ENCODE results near the gene PLCL1. TPM values are rescaled to one million over a fixed set of nuclear protein-coding genes. Genes with fewer than 3 reads are reported as not detected.

PLCL1 gene
- total and polyA plus RNA-seq, 10 of the 15 experiments (the other 5 are each of a cell fraction or from before 2014, with no cell fraction given), result 0.03 to 1.5 (median 0.22) TPM

DNA sequence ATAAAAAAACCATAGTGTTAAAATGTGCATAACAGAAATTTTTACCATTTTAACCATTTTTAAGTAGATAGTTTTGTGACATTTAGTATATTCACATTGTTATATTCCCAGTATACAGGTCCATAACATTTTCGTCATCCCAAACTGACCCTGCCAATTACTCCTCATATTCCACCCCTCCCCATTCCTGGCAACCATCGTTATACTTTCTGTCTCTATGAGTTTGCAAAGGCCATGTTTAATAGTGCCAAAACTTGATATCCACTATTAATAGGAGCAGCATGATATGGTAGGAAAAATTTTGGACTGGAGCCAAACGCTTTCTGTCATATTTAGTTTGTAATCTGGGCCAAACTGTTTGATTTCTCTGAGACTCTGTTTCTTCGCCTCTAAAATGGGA is 30.9 kb downstream of the PLCL1 start:
- Histone ChIP-seq H3K27ac (ENCODE audit: control insufficient read depth, insufficient read depth) (no peak overlapping the region), H4K20me1 (ENCODE audit: control insufficient read depth, insufficient read depth) (no peaks in the 10 kb centered on the region), H3K4me2 (ENCODE audit: control insufficient read depth, insufficient read depth) (no peak overlapping the region), H3K4me3 (no peak overlapping the region), H3K27me3 (replicated peaks in 1 of 2; ENCODE audit: control insufficient read depth in 2 of 2, insufficient read depth in 2 of 2, low read length in 1 of 2) (no peaks in the 10 kb centered on the region), H3K36me3 (ENCODE audit: control insufficient read depth in 2 of 2, insufficient read depth in 2 of 2, low read length in 1 of 2) (no peaks in the 10 kb centered on the region), H3K4me1 (ENCODE audit: control insufficient read depth, insufficient read depth, low read length) (no peaks in the 10 kb centered on the region), H3K9me3 (replicated peaks; ENCODE audit: control insufficient read depth, insufficient read depth, low read length) (no peaks in the 10 kb centered on the region), H3K9ac (ENCODE audit: control insufficient read depth, insufficient read depth, low read length) (no peak overlapping the region), H3K79me2 (ENCODE audit: control insufficient read depth, insufficient read depth, low read length) (no peaks in the 10 kb centered on the region), H2AFZ (ENCODE audit: control insufficient read depth, low read depth, low read length) (no peak overlapping the region)
- WGBS (ENCODE audit: insufficient coverage, insufficient replicate concordance, low lambda C conversion rate, missing lambda C conversion rate), result 61% methylated on average over 4 of the region's 4 CpGs
- ChIA-PET SMC1A (ENCODE audit: uncharacterized antibody, unreplicated experiment) (no interaction called here), POLR2A (no interaction called here), CTCF (no interaction called here), RAD21 (ENCODE audit: unreplicated experiment) (no interaction called here)
- DNase-seq (ENCODE audit: low read depth, low spot score) (no peak), ATAC-seq (no peak), FAIRE-seq (no peak)
- in situ Hi-C loops (cut with MboI) (no loop called here), intact Hi-C loops (cut with micrococcal nuclease; ENCODE audit: unreplicated experiment) (no loop called here)
- no TSS peak for BruUV-seq (replicated peaks)
- TF ChIP-seq PML (IDR thresholded peaks at IDR 0.05; ENCODE audit: low read length) (no peak), MYC (IDR thresholded peaks at IDR 0.05; ENCODE audit: insufficient read depth, insufficient read length, insufficient replicate concordance, low read length, severe bottlenecking) (no peak), NRF1 (conservative IDR thresholded peaks at IDR 0.05; ENCODE audit: low read depth, low read length) (no peak)
- TF ChIP-seq, protein P1, sequence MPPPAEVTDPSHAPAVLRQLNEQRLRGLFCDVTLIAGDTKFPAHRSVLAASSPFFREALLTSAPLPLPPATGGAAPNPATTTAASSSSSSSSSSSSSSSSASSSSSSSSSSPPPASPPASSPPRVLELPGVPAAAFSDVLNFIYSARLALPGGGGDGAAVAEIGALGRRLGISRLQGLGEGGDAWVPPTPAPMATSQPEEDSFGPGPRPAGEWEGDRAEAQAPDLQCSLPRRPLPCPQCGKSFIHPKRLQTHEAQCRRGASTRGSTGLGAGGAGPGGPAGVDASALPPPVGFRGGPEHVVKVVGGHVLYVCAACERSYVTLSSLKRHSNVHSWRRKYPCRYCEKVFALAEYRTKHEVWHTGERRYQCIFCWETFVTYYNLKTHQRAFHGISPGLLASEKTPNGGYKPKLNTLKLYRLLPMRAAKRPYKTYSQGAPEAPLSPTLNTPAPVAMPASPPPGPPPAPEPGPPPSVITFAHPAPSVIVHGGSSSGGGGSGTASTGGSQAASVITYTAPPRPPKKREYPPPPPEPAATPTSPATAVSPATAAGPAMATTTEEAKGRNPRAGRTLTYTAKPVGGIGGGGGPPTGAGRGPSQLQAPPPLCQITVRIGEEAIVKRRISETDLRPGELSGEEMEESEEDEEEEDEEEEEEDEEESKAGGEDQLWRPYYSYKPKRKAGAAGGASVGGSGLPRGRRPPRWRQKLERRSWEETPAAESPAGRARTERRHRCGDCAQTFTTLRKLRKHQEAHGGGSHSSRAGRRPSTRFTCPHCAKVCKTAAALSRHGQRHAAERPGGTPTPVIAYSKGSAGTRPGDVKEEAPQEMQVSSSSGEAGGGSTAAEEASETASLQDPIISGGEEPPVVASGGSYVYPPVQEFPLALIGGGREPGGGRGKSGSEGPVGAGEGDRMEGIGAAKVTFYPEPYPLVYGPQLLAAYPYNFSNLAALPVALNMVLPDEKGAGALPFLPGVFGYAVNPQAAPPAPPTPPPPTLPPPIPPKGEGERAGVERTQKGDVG (CRISPR knock-in tag; IDR thresholded peaks at IDR 0.05), result no peak
